ENCODE results near the gene SLIT3.

The SLIT3 gene

GRCh38 chr5:168778536-168778935 is 522.4 kb downstream of the SLIT3 start:
- no peak for DNase-seq

DNA sequence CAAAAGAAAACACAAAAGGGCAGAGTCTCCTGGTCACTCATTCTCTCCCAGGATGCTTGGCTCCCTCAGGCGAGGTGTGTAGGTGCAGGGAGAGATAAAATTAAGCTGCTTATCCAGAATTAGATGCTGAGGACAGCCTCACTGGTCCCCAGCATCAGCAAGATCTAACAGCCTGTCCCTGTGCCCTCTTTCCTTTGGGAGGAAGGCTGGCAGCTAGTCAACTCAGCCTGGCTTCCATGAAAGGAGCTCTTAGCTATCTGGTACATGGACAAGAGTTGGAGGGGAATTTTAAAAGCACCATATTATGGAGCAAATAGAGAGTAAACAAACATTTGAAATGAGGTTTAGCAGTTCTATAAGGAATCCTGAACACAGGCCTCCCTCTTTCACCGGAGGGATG is 523.3 kb downstream of the SLIT3 start:
- DNase-seq = no peak

DNA sequence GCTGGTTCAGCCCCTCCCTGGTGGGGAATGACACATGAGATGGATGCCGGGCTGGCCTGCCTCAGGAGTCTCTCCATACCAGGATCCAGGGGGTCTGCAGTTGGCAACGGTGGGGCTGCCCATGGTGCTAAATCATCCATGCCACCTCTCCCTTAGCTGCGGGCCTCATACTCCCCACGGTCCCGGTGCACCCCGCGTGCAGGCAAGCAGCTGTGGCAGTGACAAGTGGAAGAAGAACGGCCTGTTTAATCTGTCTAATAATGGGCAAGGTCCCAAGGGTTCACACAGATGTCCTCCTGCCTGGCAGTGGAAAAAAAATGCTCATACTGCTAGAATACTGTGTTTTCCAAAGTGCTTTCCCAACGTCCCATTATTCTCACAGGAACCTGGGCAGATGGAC is 524.9 kb downstream of the SLIT3 start:
- no peak for DNase-seq

GRCh38 chr5:168773226-168773625 is 527.7 kb downstream of the SLIT3 start:
- DNase-seq = no peak

DNA sequence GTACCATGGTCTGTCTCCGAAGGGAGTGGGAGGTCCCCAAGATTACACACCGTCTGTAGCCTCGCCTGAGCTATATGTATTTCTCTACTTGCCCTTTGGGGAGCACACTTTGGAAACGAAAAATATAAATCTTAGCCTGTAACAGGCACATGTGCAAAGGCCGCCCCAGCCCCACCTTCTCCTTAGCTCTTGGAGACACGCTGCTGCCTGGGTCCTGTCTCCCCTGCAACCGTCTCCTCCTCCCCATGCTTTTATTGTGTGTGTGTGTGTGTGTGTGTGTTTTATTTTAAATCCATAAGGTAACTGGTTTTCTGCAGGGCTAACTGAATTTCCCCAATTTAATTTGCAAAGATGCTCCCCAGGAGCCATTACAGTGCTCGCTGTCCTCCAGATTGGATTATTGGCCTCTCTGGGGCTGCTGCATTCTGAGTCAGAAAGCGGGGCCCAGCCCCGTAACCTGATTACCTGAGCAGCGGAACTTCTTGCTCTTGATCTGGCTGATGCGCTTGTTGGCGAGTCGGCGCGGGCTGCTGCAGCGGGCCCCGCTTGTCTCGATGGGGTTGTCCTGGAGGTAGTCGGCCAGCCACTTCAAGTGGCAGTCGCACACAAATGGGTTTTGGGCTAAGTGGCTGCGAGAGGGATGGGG is 528.5 kb downstream of the SLIT3 start:
- no peak for DNase-seq

GRCh38 chr5:168771678-168772077 is 529.3 kb downstream of the SLIT3 start:
- no peak for DNase-seq

DNA sequence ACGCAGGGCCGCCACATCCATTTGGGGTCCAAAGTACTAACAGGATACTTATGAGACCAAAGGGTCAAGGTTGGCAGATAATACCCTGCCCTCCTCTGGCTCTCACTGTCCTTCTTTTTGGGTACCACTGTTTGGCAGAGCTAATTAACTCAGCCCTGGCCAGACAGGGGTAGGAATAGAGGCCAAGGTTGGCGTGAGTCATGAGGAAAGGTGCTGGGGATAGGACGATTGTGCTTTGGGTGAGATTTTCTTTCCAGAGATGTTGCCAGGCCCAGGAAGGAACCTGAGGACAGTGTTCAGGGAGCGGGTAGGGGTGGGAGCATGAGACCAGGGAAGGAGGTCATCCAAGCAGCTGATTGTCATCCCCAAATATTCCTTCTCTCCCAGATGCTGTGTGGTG is 529.9 kb downstream of the SLIT3 start:
- no peak for DNase-seq

GRCh38 chr5:168770036-168770498 is 530.9 kb downstream of the SLIT3 start:
- DNase-seq = no peak

DNA sequence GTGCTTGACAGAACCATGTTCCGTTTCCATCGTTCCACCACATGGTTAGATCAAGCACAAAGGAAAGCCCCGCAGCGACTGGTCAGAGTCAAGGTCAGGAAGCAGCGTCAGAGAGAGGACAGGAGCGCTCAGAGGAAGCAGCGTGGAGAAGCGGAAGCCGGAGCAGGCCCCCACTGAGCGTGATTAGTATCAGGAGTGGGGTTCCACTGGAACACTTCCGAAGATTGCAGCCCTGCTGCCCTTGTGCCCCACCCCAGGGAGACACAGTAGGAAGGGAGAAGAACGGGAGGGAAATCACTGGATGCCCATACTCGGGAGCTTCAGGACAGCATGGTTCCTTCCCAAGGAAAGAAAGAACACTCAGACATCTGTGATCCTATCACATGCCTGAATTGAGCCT is 532.8 kb downstream of the SLIT3 start:
- DNase-seq = no peak

DNA sequence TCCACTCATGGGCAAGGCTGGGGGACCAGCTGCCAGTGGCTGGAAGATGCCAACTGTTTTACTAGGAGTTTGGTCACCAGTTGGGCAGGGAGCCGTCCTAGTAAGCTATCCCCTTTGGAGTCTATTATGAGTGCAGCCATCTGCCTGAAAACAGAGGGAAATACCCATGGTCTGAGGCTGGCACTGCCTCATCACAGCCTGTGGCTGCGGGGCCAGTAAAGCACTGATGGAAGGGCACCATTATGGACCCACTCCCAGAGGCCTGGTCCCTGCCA is 534.6 kb downstream of the SLIT3 start:
- no peak for DNase-seq

GRCh38 chr5:168765551-168766425 is 535.2 kb downstream of the SLIT3 start:
- DNase-seq = no peak

DNA sequence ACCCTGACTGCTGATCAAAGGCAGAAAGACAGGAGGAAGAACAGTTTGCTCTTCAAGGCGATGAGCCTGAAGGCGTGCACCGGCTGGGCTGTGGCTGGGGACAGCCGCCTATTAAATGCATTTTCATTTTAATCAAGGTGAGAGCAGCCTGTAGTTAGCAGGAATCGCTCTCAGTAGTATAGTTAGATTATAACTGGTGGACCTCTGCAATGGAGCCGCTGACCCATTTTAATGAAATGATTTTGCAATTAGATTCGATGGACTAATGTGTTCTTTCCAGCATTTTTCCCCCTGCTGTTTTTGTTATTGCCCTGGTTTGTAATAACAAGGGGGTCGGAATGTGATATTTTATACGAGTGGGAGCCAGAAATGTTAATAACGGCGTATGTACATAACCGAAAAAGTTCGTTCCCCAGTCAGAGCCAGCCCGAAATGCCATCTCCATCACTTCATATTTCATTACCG is 535.8 kb downstream of the SLIT3 start:
- DNase-seq = no peak

DNA sequence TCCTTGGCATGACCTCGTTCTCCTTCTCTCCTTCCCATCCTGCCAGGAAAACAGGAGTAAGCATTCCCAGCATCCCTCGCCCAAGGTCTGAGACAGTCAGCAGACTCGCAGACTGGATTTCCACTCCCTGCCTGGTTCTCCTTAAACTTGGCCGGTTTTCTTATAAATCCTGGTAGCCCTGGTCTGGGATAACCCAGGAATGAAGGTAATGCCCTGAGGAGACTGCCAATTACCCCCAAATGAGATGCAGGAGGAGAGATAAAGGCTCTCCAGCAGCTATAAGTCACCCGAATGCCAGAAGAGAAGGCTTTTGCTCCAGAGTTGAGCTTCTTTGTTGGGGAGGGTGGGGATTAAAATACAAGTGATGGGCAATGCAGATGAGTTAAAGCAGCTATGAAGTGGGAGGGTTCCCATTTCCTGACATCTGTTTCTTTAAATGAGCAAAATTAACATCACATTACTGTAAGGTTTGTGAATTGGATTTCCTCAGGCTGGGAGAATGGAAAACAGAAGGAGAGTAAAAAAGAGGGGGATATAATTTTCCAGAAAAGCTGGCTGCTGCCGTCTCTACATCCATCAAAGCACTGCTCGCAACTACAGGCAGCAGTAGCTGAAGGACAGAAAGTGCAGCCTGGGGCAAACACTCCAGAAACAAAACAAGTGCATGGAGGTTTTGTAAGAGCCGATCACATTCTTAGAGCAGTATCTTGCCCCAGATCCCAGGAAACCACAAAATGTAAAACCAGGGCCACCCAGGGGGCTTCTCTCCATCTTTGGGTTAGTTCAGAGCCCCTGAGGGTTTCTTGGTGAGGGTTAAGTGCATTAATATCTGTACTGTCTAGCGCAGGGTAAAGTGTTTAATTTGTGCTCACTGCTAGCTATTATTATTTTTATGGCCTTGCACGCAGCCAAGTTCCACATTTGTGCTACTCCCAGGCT is 544.2 kb downstream of the SLIT3 start:
- DNase-seq = no peak

DNA sequence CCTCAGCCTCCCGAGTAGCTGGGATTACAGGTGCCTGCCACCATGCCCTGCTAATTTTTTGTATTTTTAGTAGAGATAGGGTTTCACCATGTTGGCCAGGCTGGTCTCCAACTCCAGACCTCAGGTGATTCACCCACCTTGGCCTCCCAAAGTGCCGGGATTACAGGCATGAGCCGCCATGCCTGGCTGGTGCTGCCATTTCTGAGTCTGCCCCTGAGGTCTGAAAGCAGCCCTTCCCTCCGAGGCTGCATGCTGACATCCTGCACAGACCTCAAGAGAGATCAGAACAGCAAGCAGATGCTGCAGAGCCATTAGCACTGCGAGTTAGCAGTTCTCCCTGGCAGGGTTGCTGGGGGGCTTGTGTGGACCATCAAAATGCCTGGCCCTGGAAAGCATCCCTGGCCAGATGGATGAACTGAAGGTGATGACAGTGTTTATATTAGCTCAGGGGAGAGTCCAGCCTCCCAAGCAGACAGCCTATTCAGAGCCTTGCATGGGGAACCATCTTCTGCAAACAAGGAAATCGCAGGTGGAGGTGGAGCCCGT is 545.3 kb downstream of the SLIT3 start:
- DNase-seq = no peak

DNA sequence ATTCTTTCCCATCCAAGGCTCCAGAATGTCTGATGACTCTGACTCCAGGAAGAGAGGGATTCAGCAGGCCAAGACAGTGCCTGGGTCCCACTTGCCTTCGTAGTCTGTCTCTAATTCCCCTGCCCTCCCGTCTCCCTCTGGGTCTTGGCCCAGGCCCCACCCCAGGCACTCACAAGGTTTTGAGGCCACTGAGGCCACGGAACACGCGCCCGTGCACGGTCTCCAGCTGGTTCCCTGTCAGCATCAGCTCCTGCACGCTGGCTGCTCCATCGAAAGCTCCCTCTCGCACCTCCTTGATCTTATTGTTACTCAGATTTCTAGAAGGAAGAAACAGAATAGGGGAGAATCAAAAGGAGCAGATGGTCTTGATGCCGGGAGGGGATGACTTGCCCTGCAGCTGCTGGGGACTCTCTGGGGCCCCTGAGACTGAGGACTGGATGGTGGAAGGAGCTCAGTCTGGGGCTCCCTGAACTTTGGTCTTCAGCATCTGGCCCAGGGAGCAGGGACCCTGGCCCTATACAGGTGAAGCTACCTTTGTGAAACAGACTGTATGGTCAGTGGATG is 547.2 kb downstream of the SLIT3 start:
- DNase-seq = no peak

DNA sequence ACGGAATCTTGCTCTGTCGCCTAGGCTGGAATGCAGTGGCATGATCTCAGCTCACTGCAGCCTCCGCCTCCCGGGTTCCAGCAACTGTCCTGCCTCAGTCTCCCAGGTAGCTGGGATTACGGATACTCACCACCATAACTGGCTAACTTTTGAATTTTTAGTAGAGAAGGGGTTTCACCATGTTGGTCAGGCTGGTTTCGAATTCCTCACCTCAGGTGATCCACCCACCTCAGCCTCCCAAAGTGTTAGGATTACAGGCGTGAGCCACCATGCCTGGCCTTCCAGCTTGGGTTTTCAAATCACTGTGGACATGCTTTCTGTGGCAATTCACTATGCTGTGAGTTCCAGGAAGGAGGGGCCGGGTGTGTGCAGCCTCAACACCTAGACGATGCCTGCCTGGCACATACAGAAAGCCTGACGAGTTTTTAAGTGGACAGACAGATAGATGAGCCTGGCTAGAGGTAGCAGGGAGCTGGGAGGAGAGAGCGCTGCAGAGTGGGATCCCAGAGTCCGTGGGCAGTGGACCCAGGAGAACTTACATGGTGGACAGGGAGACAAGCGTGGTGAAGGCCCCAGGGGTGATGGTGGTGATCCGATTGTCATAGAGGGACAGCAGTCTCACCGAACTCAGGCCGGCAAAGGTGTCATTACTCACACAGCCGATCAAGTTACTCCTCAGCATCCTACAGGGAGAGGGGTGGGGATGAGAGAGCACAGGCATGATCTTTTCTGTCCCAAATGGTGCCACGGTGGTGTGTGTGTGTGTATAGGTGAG is 548.3 kb downstream of the SLIT3 start:
- DNase-seq = no peak

DNA sequence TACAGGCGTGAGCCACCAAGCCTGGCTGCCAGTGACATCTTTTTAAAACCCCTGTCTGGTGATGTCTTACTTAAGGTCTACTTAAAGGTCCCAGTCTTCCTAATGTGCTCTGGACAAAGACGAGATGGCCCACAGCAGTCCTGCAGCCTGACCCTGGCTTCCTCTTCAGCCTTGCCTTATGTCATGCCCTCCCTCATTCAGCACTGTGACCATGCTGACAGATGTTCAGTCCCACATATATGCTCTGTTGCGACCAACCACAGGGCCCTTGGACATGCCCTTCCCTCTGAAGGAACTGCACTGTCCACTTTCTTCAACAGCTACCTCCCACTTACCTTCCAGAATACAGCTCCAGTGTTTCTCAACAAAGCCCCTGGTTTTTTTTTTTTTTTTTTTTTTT is 548.9 kb downstream of the SLIT3 start:
- no peak for DNase-seq

DNA sequence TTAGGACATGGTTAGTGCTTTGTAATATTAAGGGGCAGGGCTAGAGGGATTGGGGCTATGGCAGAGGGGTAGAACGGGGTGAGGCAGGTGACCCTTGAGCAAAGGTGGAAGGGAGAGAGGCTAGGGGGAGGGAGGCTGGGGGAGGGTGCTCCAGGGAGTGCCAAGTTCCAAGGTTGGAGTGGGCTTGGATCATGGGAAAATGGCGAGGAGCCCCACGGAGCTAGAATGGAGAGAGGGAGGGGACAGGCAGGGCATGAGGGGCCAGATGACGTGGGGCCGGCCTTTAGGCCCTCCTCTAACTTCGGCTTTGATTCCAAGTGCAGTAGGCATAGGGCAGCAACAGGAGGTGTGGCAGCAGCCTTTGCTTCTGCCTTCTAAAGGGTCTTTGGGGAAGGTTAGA is 550.0 kb downstream of the SLIT3 start:
- DNase-seq = no peak

- DNase-seq = no peak
These were observed 551.4 kb downstream of the SLIT3 start for GRCh38 chr5:168749391-168750100.

DNA sequence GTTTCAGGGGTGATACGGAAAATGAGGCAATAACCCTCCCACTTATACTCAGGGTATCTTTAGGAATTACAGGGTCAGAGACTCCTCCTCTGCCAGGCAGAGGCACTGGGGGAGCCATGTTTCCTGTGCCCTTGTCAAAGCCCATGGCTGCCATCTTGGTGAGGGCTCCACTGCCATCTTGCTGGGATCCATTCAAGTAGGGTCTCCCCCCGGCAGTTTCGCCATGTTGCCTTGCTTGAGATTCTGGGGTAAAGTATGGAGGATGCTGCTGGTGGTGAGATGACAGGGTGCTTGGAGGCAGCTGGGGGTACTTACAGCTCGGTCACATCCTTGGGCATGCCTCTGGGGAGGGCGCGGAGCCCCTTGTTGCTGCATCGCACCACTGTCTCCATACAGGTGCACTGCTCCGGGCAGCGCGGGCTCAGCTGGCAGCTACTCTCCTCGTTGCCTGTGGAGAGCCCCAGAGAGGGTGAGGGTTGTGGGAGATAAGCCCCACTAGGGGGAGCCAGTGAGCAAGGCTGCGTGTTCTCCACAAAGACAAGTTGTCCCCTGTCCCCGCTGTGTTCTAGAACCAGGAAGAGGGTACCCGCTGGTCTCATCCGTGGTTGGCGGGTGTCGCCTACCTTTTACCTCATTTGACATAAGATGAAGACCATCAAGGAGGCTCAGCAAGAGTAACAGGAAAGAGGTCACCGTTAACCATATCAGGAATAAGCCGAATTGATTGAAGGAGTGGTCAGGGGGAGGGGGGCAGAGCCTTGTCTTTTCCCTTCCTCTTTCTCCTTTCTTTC is 552.8 kb downstream of the SLIT3 start:
- no peak for DNase-seq

All from activated gamma-delta T cell treated with Interleukin-2 at 50 U/mL for 16 hours (primary cell).